Hematopoietic multipotent progenitor cell treated with erythropoietin and hydrocortisone succinate and interleukin-3 and kit ligand, for 4 days (in vitro differentiated cells): ENCODE results near the gene IGSF10.

ENCODE experiments used
- DNase-seq: peaks from one replicate; pipeline ENCODE4 v3.0.0-alpha.2; 2015

Gene IGSF10

GRCh38 chr3:151412989-151413388 is 47.9 kb downstream of the IGSF10 start:
- DNase-seq: no peak
